HG03457 (cell line): Measurements from ENCODE around the gene OR6T1.

Source experiments
- ATAC-seq: cut with Tn5 transposase; IDR thresholded peaks from one replicate; pipeline ENCODE4 v1.9.1; 2021; ENCODE audit warnings: moderate number of reproducible peaks; ENCODE audit not compliant: unreplicated experiment

The OR6T1 gene, protein sequence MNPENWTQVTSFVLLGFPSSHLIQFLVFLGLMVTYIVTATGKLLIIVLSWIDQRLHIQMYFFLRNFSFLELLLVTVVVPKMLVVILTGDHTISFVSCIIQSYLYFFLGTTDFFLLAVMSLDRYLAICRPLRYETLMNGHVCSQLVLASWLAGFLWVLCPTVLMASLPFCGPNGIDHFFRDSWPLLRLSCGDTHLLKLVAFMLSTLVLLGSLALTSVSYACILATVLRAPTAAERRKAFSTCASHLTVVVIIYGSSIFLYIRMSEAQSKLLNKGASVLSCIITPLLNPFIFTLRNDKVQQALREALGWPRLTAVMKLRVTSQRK

DNA sequence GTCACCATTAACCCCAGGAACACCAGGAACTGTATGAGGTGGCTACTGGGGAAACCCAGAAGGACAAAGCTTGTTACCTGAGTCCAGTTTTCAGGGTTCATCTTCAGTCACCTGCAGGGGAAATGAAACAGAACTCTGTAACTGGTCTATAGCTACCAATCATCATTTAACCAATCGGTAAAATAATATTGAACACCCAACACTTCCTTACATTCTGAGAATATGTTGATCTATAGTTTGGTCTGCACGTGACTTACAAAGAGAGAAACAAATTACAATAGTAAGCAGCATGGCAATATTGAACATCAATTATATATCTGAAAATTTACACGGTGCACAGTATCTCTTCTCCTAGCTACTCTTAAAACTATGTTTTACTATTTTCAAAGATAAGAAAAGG is at the start of gene OR6T1:
Gene OR6T1 (minus strand): TSS at position 101 of the 400 bp plus-strand sequence. CDS start 0 bp downstream, at position 101.
- no peak for ATAC-seq

DNA sequence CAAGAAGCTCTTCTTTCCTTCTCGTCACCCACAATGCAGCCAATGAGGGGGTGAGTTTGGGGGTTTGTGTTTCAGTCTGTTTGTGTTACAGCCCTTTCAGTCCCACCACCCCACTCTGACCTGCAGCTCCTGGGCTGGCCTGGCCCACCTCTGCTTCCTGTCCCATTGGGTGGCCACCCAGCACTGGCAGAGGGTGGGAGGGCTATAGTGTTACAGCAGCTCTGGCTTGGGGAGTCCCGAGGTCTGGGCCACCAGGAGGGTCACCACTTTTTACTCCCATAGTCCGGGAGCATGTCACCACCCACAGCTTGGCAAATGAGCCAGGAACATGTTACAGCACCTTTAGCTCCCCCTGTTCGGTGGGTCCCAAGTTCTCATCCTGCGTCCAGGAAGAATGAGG is 35.7 kb upstream of the OR6T1 start:
- ATAC-seq, result no peak

DNA sequence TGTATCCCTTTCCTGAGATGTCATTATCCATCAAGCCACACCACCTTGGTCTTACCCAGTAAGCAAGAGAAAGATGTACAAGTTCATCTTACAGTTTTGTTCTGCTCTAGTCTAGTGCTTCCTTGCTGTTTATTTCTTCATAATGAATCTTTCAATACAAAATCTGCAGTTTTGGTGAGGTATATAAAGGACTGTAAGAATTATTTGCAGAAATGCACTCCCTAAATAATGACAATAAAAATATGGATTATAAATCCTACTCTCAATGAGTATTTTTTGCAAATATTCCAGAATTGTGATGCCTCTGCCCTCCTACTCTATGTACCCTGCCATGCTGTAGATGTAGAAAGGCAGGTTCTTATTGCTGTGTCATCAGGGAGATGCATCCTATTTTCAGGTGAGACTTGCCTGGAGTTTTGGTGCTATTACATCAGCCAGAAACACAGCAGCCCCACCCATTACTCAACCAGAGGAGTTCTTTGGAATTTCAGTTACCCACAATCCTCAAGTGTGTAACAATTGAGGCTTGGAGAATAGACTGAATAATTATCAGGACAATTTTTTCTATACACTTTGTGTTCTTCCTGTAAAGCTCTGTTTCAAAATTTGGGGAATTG is 34.2 kb upstream of the OR6T1 start, which contains the start of gene OR10S1:
Gene OR10S1 (minus strand): TSS at position 51 of the 617 bp plus-strand sequence. CDS start 117 bp downstream, outside the sequence.
- no peak for ATAC-seq

DNA sequence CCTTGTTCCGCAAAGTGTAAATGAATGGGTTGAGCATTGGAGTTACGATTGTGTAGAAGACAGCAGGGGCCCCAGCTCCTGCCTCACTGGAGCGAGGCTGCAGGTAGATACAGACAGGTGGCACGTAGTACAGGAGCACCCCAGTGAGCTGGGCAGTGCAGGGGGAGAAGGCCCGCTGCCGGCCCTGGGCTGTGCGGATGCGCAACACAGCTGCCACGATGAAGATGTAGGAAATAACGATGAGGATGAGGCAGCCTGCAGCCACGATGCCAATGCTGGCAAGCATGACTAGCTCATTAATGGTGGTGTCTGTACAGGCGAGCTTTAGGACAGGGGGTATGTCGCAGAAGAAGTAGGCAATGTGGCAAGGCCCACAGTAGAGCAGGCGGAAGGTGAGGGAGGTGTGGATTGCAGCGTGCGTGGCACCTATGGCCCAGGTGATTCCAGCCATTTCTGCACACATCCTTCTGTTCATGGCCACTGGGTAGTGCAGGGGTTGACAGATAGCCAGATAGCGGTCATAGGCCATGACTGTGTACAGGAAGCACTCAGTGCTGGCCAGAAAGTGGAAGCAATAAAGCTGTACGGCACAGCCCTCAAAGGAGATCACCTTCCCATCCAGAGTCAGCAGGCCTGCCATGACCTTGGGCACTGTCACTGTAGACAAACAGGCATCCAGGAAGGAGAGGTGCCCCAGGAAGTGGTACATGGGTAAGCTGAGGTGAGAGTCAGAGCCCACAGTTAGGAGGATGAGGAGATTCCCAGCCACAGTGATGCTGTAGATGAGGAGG is 33.3 kb upstream of the OR6T1 start:
- no peak for ATAC-seq

DNA sequence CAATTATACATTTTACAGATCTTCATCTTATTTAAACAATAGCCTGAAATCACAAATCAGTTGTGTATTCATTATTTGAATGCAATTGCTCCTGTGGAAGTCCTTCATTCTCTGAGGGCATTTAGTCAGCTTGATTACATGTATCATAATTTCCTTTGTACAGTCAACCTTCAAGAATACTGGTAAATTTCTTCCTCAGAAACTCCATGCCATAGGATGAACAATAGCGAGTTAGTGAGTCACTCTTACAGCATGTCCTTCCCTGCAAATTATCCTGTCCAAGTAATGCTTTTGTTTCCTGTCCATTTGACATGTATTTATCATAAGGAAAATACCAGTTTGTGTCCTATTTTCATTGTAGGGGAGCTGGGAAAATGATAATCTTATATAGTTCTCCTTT is 30.2 kb upstream of the OR6T1 start:
- no peak for ATAC-seq

DNA sequence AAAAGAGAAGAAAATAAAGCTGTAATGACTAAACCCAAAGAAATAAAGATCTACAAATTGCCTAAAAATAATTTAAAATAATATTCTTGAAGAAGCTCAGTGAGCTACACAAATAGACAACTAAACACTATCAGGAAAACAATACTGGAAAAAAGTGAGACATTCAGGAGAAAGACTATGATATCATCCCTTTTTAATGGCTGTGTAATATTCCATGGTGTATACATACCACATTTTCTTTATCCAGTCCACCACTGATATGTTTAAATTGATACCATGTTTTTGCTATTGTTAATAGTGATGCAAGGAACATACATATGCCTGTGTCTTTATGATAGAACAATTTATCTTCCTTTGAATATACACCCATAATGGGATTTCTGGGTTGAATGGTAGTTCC is 13.1 kb upstream of the OR6T1 start:
- ATAC-seq, result no peak

DNA sequence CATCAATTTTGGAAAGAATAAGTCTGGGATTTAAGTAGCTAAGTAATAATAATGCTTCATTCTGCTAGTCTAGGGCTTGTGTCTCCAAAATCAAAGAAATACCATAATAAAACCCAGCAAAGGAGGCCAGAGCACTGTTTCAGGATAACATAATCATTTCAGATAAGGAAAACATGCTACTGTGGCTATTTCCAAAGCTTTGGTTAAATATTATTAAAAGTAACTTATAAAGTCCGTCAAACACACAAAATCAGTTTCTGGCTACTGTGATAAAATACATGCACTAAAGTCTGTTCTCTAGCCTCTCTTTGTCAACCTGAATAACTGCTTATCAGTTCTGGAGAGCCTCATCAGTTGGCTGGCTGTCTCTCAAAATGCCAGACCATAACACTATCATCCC is 1.5 kb upstream of the OR6T1 start:
- ATAC-seq, result no peak

DNA sequence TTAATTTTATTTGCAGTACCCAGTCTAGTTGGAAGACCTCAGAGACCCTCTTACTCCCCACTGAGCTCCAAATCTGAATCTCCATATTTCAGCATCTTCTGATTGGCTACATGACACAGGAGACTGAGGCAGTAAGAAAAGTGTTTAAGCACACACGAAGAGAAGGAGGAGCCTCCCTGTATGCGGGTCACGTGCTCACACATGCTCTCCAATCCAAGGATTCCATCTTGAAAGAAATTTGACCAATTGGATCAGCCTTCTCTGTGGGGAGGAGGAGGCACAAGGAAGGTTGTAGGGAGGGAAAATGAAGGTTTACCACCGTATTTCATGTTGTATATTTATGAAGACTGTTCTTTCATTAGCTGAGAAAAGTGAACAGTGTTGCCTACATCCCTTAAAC is 1.2 kb downstream of the OR6T1 start:
- ATAC-seq, result no peak

DNA sequence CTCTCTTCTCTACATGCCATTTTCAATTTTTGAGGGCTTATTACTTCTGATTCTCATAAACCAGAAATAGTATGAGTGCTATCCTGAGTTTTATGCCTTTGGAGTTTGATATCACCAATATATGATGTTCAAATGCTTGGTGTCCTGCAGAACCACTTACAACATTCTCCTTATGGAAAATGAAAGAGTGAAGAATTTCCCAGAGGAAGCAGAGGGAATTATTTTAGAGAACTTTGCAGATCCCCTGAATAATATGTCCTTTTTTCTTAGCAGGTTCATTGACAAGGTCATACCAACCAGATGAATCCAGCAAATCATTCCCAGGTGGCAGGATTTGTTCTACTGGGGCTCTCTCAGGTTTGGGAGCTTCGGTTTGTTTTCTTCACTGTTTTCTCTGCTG is 4.3 kb downstream of the OR6T1 start, which contains the start of gene OR4D5:
Gene OR4D5 (plus strand): TSS at position 301 of the 400 bp plus-strand sequence. CDS start 0 bp downstream, at position 301.
- ATAC-seq, result no peak

DNA sequence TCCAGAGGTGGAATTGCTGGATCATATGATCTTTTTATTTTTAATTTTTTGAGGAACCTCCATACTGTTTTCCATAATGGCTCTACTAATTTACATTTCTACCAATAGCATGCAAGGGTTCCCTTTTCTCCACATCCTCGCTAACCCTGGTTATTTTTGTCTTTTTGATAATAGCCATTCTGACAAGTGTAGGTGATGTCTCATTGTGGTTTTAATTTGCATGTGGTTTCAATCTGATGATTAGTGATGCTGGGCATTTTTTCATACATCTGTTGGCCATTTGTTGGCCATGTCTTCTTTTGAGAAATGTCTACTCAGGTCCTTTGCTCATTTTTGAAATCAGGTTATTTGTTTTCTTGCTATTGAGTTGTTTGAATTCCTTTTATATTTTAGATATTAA is 19.6 kb downstream of the OR6T1 start:
- ATAC-seq, result no peak

DNA sequence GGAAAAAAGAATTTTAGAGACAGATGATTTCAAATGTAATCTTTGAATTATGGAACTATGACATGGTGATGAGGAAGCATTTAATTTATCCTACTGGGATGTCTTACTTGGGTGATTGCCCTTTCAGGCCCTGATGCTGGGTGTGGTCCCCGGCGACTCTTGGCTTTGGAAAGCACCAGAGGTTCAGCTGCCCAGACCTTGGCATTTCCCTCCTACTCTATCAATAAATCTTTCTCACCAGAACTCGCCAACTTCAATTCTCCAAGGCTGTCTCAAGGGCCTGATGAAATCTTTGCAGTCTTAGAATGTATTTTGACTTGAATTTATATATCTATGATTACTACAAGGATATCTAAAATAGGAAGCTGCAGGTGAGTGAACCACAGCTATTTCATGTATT is 22.7 kb downstream of the OR6T1 start:
- no peak for ATAC-seq

DNA sequence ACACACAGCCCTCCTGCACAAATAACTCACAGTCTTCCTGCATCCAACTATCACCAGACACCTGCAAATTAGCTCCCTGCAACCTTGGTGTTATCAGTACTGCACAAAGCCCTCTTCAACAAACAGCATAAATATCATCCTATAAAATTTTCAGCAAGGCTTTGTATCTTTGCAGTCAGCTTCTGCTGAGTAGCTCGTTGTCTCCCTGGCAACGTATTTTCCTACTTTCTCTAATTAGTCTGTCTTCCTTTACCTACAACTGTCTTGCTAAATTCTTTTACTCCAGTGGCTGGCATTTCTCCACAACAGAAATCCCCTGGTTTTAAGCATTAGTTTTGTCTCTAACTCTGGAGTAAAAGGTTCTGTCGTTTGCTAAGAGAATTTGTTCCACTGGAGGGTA is 37.8 kb downstream of the OR6T1 start:
- ATAC-seq, result no peak

DNA sequence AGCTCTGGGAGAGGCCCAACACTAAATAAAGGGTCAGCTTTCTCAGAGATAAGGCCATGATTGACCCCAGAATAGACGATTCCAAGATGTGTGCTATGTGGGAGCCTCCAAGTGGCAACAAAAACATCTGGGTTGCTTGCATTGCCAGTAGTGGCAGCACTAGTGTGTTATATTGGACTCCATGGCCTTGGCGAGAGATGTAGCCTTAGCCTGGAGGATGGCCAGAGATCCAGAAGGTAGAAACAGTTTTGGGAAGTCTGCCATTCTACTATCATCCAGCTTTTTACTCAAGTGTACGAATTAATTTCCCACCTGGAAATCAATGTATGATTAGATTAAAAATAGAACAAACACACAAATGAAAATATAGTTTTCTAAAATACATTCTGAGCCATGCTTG is 38.7 kb downstream of the OR6T1 start:
- ATAC-seq, result no peak

DNA sequence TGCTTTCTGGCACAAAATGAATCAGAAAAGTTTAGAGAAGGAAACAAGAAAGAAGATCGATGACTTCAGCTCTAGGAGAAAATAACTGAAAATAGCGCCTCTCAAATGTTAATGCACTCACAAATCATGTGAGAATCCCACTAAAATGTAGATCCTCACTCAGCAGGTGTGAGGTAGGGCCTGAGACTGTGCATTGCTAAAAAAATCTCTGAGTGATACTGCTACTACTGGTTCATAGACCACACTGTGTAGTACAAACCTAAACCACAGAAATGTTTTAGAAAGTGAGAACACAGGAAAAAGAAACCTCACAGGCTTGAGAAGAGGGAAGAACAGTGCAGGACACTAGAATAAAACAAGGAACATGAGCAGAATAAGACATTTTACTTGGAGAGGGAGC is 39.7 kb downstream of the OR6T1 start:
- ATAC-seq, result no peak

DNA sequence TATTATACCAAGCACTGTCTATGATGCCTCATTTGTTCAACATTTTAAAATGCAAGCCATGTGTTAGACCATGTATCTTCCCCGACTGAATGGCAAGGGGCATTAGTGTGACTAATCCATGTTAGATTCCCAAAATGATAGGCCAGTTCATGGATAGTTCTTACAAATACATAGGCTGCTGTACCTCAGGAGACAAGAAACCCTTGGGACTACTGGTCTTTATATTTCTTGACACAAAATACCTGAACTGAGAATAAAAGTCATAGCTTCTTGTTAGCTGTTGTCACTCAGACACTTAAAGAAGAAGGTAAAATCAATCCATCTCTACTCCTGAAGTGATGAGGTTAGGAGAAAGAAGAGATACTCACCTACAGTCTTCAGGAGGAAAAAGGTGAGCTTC is 41.8 kb downstream of the OR6T1 start, which contains the start of gene OR8D4:
Gene OR8D4 (plus strand): TSS at position 301 of the 400 bp plus-strand sequence. CDS start 4,265 bp downstream, outside the sequence.
- no peak for ATAC-seq

DNA sequence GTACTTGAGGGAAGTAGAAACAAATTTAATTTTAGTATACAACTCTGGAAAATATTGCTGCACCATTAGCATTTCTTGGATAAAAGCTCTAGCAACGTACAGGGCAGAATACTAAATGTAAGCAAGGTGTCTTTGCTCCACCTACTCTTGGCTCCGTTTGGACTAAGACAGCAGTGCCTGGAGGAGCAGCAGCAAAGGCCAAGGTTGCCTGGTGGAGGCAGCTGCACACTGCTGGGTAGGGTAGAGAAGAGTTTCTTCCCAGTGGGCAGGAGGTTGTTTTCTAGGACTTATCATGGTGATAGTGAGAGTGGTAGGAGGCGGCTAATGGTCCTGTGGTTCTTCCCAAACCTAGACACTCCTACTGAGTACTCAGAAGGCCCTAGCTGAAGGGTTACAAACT is 43.8 kb downstream of the OR6T1 start:
- no peak for ATAC-seq
